ENCODE measurements around the gene C1orf226. TPM values are rescaled to one million over a fixed set of nuclear protein-coding genes. Genes with fewer than 3 reads are reported as not detected.

Gene C1orf226
- total and polyA plus RNA-seq, 9 of the 15 experiments (the other 6 are each of a cell fraction or from before 2014, with no cell fraction given), result 0.10 to 1.4 (median 0.47) TPM

GRCh38 chr1:162391790-162392563, 10.4 kb downstream of the C1orf226 start (continued):
- TF ChIP-seq, protein P1, sequence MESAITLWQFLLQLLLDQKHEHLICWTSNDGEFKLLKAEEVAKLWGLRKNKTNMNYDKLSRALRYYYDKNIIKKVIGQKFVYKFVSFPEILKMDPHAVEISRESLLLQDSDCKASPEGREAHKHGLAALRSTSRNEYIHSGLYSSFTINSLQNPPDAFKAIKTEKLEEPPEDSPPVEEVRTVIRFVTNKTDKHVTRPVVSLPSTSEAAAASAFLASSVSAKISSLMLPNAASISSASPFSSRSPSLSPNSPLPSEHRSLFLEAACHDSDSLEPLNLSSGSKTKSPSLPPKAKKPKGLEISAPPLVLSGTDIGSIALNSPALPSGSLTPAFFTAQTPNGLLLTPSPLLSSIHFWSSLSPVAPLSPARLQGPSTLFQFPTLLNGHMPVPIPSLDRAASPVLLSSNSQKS (CRISPR knock-in tag; IDR thresholded peaks at IDR 0.05), result no peak
- peak in 1 of 2 experiments; percentile 54; a peak in 1 of 3 replicates for TF ChIP-seq CBX3 (IDR thresholded peaks at IDR 0.05; ENCODE audit: borderline replicate concordance in 1 of 2, low read length in 2 of 2)
- TF ChIP-seq MECOM (CRISPR knock-in tag; IDR thresholded peaks at IDR 0.05), result no peak
- TF ChIP-seq GATA2 (CRISPR knock-in tag; IDR thresholded peaks at IDR 0.05), result no peak
- TF ChIP-seq NR4A1 (CRISPR knock-in tag; IDR thresholded peaks at IDR 0.05), result no peak
- TF ChIP-seq NR4A1 (tag; IDR thresholded peaks at IDR 0.05), result no peak
- no peak for TF ChIP-seq TFAM (CRISPR knock-in tag; conservative IDR thresholded peaks at IDR 0.05)
- TF ChIP-seq NCOA1 (IDR thresholded peaks at IDR 0.05; ENCODE audit: low read depth), result no peak
- TF ChIP-seq HSF4 (CRISPR knock-in tag; IDR thresholded peaks at IDR 0.05; ENCODE audit: borderline replicate concordance), result no peak
- 0 out of 2 replicates have a peak, but pooled peaks have one; percentile 9 for TF ChIP-seq NCOA6 (IDR thresholded peaks at IDR 0.05)
- peak; percentile 15 for TF ChIP-seq TBP (optimal IDR thresholded peaks at IDR 0.05; ENCODE audit: low read depth, low read length)
- no peak for TF ChIP-seq GMEB1 (CRISPR knock-in tag; IDR thresholded peaks at IDR 0.05)
- TF ChIP-seq GTF2A2 (tag; IDR thresholded peaks at IDR 0.05), result no peak
- TF ChIP-seq PCBP2 (IDR thresholded peaks at IDR 0.05; ENCODE audit: low read depth, low read length, poor library complexity, severe bottlenecking), result peak; percentile 92
- TF ChIP-seq, protein P2, sequence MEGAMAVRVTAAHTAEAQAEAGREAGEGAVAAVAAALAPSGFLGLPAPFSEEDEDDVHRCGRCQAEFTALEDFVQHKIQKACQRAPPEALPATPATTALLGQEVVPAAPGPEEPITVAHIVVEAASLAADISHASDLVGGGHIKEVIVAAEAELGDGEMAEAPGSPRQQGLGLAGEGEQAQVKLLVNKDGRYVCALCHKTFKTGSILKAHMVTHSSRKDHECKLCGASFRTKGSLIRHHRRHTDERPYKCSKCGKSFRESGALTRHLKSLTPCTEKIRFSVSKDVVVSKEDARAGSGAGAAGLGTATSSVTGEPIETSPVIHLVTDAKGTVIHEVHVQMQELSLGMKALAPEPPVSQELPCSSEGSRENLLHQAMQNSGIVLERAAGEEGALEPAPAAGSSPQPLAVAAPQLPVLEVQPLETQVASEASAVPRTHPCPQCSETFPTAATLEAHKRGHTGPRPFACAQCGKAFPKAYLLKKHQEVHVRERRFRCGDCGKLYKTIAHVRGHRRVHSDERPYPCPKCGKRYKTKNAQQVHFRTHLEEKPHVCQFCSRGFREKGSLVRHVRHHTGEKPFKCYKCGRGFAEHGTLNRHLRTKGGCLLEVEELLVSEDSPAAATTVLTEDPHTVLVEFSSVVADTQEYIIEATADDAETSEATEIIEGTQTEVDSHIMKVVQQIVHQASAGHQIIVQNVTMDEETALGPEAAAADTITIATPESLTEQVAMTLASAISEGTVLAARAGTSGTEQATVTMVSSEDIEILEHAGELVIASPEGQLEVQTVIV (CRISPR knock-in tag; IDR thresholded peaks at IDR 0.05; ENCODE audit: borderline replicate concordance), result no peak
- no peak for TF ChIP-seq MXI1 (IDR thresholded peaks at IDR 0.05; ENCODE audit: low read depth, low read length)
- no peak for TF ChIP-seq POU5F1 (IDR thresholded peaks at IDR 0.05; ENCODE audit: borderline replicate concordance, low read depth, low read length, partially characterized antibody)
- no peak for TF ChIP-seq HDAC8 (tag; IDR thresholded peaks at IDR 0.05)
- TF ChIP-seq CC2D1A (IDR thresholded peaks at IDR 0.05), result peak; percentile 93
- no peak for TF ChIP-seq CEBPG (CRISPR knock-in tag; IDR thresholded peaks at IDR 0.05)
- TF ChIP-seq CEBPG (tag; conservative IDR thresholded peaks at IDR 0.05 in 1 of 2, IDR thresholded peaks at IDR 0.05 in 1 of 2), result 0 out of 4 replicates have a peak, but pooled peaks of 1 of the 2 experiments have one; percentile 8
- TF ChIP-seq NELFE (IDR thresholded peaks at IDR 0.05; ENCODE audit: insufficient read depth, insufficient read length), result no peak
- peak; percentile 84 for TF ChIP-seq TOE1 (IDR thresholded peaks at IDR 0.05; ENCODE audit: borderline replicate concordance)
- no peak for TF ChIP-seq TOE1 (CRISPR knock-in tag; IDR thresholded peaks at IDR 0.05; ENCODE audit: borderline replicate concordance, low read depth)
- TF ChIP-seq SPI1 (IDR thresholded peaks at IDR 0.05; ENCODE audit: borderline replicate concordance, low read depth, low read length), result peak; percentile 84
